HepG2 (cell line): ENCODE data around the gene WDR81. TPM values are rescaled to one million over a fixed set of nuclear protein-coding genes. Genes with fewer than 3 reads are reported as not detected.

Source experiments
- ATF6 ChIP-seq: sonication (generic); formaldehyde crosslinking; conservative IDR thresholded peaks from 2 replicates; pipeline ENCODE4 v1.4.0; 2020; ENCODE audit warnings: missing genetic modification reagents
- BCL3 ChIP-seq: sonication (generic); formaldehyde crosslinking; IDR thresholded peaks from 2 replicates; pipeline ENCODE4 v1.5.1; 2020; ENCODE audit warnings: mild to moderate bottlenecking, missing genetic modification reagents, moderate library complexity
- CCAR2 ChIP-seq: fragments of 200-400 bp; formaldehyde crosslinking; optimal IDR thresholded peaks from 2 replicates; pipeline ENCODE3; 2018; ENCODE audit warnings: low read depth, mild to moderate bottlenecking, low read length, moderate library complexity
- E2F1 ChIP-seq: sonication (generic); formaldehyde crosslinking; IDR thresholded peaks from 2 replicates; pipeline ENCODE4 v1.5.0; 2020; ENCODE audit warnings: missing genetic modification reagents
- HNF4A ChIP-seq: sonication (generic); formaldehyde crosslinking; IDR thresholded peaks from 2 replicates; pipeline ENCODE4 v1.4.0; 2020; ENCODE audit warnings: missing genetic modification reagents
- HOXA5 ChIP-seq: sonication (generic); formaldehyde crosslinking; IDR thresholded peaks from 2 replicates; pipeline ENCODE4 v1.4.0; 2020; ENCODE audit warnings: missing genetic modification reagents
- MAFF ChIP-seq: IDR thresholded peaks from 2 replicates; pipeline ENCODE4 v1.6.1; 2011; ENCODE audit warnings: low read depth, low read length, improper control_type of control experiment
- PPARG ChIP-seq: conservative IDR thresholded peaks from 2 replicates; pipeline ENCODE4 v1.6.1; 2016; ENCODE audit warnings: missing biosample characterization, missing genetic modification reagents
- RBM39 ChIP-seq: fragments of 200-400 bp; formaldehyde crosslinking; IDR thresholded peaks from one replicate; pipeline ENCODE4 v1.6.1; 2018; ENCODE audit warnings: antibody characterized with exemption, mild to moderate bottlenecking, low read depth, low read length; ENCODE audit not compliant: poor library complexity, severe bottlenecking
- SNAI1 ChIP-seq: sonication (generic); formaldehyde crosslinking; IDR thresholded peaks from 2 replicates; pipeline ENCODE4 v1.5.0; 2020; ENCODE audit warnings: mild to moderate bottlenecking, missing genetic modification reagents, borderline replicate concordance
- SPEN ChIP-seq: sonication (generic); formaldehyde crosslinking; IDR thresholded peaks from 2 replicates; pipeline ENCODE4 v1.5.1; 2020; ENCODE audit warnings: low read depth, mild to moderate bottlenecking, missing genetic modification reagents
- ZBTB8A ChIP-seq: sonication (generic); formaldehyde crosslinking; IDR thresholded peaks from 2 replicates; pipeline ENCODE4 v1.4.0; 2020; ENCODE audit warnings: mild to moderate bottlenecking, low read depth, missing genetic modification reagents, borderline replicate concordance
- ZHX1 ChIP-seq: sonication (generic); formaldehyde crosslinking; IDR thresholded peaks from 2 replicates; pipeline ENCODE4 v1.8.1; 2022; ENCODE audit warnings: low read depth, mild to moderate bottlenecking, missing genetic modification reagents
- ZNF430 ChIP-seq: sonication (generic); formaldehyde crosslinking; IDR thresholded peaks from 2 replicates; pipeline ENCODE4 v1.9.0; 2021; ENCODE audit warnings: mild to moderate bottlenecking, missing genetic modification reagents
- ZNF451 ChIP-seq: sonication (generic); formaldehyde crosslinking; IDR thresholded peaks from 2 replicates; pipeline ENCODE4 v1.5.0; 2020; ENCODE audit warnings: mild to moderate bottlenecking, missing genetic modification reagents
- ZNF609 ChIP-seq: sonication (generic); formaldehyde crosslinking; IDR thresholded peaks from 2 replicates; pipeline ENCODE4 v1.4.0; 2020; ENCODE audit warnings: mild to moderate bottlenecking, missing genetic modification reagents, borderline replicate concordance
- ZNF629 ChIP-seq: sonication (generic); formaldehyde crosslinking; conservative IDR thresholded peaks from 2 replicates; pipeline ENCODE4 v1.5.0; 2020; ENCODE audit warnings: missing genetic modification reagents
- polyA plus RNA-seq, 8 experiments: library from polyadenylated mRNA; depleted of rRNA in 3 of 8; stranded (reverse) in 7 of 8; unstranded in 1 of 8; fragments of >200 nt; fragmentation: Illumina TruSeq in 4 of 8; extraction: Trizol in 4 of 8; gene quantifications; 2 replicates each; pipeline versions ENCODE4 v1.2.1 to v1.2.3, GENCODE V29; 2011 to 2016; ENCODE audit warnings: low read depth in 4 of 8, missing spikeins in 1 of 8, mixed read lengths in 1 of 8; ENCODE audit not compliant: insufficient read depth in 1 of 8
- total RNA-seq, 5 experiments: library from RNA; depleted of rRNA; stranded (reverse); fragments of >200 nt; fragmentation: Illumina TruSeq; extraction: Trizol; gene quantifications; 2 replicates each; pipeline ENCODE4 v1.2.3, GENCODE V29; 2016; ENCODE audit warnings: low read depth in 1 of 5

Gene WDR81
- total and polyA plus RNA-seq, 2 of the 13 experiments (the other 11 are each of a cell fraction or from before 2014, with no cell fraction given), result 9.1 to 16.7 TPM

- TF ChIP-seq BCL3 (CRISPR knock-in tag) (no peak), ATF6 (CRISPR knock-in tag) (no peak), ZNF451 (CRISPR knock-in tag) (no peak), ZNF430 (CRISPR knock-in tag) (no peak; the same call in 1 of the 2 replicates), HOXA5 (CRISPR knock-in tag) (no peak), ZNF609 (CRISPR knock-in tag) (peak; percentile 68; the same call in 1 of the 2 replicates), ZBTB8A (CRISPR knock-in tag) (no peak), E2F1 (no peak), MAFF (no peak), SPEN (CRISPR knock-in tag) (no peak), SNAI1 (CRISPR knock-in tag) (0 out of 2 replicates have a peak, but pooled peaks have one; percentile 10), PPARG (peak; percentile 34; the same call in 1 of the 2 replicates), HNF4A (peak; percentile 38), CCAR2 (no peak), RBM39 (no peak), ZHX1 (CRISPR knock-in tag) (no peak; the same call in 1 of the 2 replicates), ZNF629 (no peak)
These were observed 45.4 kb downstream of the WDR81 start (continued) for GRCh38 chr17:1769822-1770477.
